ENCODE measurements around the gene ELMO1.
"Not testable (repeated sequence)": the region's sequence is repeated elsewhere in the genome, so short reads cannot be mapped to it uniquely, and the experiment has no call there.

Gene ELMO1

GRCh38 chr7:37149051-37149772 is 299.5 kb downstream of the ELMO1 start:
- DNase-seq (ENCODE audit: low read depth in 1 of 2, low spot score in 1 of 2): no peak

- no peak for DNase-seq (ENCODE audit: low read depth in 1 of 2, low spot score in 1 of 2)
Observed at GRCh38 chr7:37145682-37146081, 303.0 kb downstream of the ELMO1 start.

- no peak for DNase-seq (ENCODE audit: low read depth in 1 of 2, low spot score in 1 of 2)
Observed at GRCh38 chr7:37144423-37144822, 304.2 kb downstream of the ELMO1 start.

GRCh38 chr7:37142958-37143357 is 305.7 kb downstream of the ELMO1 start:
- DNase-seq (ENCODE audit: low read depth in 1 of 2, low spot score in 1 of 2): no peak

- DNase-seq (ENCODE audit: low read depth in 1 of 2, low spot score in 1 of 2): no peak
Observed at GRCh38 chr7:37141742-37142141, 306.9 kb downstream of the ELMO1 start.

- not testable (repeated sequence) for DNase-seq (ENCODE audit: low read depth in 1 of 2, low spot score in 1 of 2)
Observed at GRCh38 chr7:37133902-37134301, 314.8 kb downstream of the ELMO1 start.

- no peak for DNase-seq (ENCODE audit: low read depth in 1 of 2, low spot score in 1 of 2)
Observed at GRCh38 chr7:37131855-37132254, 316.8 kb downstream of the ELMO1 start.

GRCh38 chr7:37129035-37129425 is 319.6 kb downstream of the ELMO1 start:
- DNase-seq (ENCODE audit: low read depth in 1 of 2, low spot score in 1 of 2): no peak

- DNase-seq (ENCODE audit: low read depth in 1 of 2, low spot score in 1 of 2): no peak
Observed at GRCh38 chr7:37128327-37129034, 320.2 kb downstream of the ELMO1 start.

GRCh38 chr7:37119296-37119860 is 329.3 kb downstream of the ELMO1 start:
- DNase-seq (ENCODE audit: low read depth in 1 of 2, low spot score in 1 of 2): no peak

- DNase-seq (ENCODE audit: low read depth in 1 of 2, low spot score in 1 of 2): no peak
Observed at GRCh38 chr7:37118004-37118403, 330.7 kb downstream of the ELMO1 start.

- no peak for DNase-seq (ENCODE audit: low read depth in 1 of 2, low spot score in 1 of 2)
Observed at GRCh38 chr7:37117292-37117691, 331.4 kb downstream of the ELMO1 start.

GRCh38 chr7:37116093-37116701 is 332.5 kb downstream of the ELMO1 start:
- no peak for DNase-seq (ENCODE audit: low read depth in 1 of 2, low spot score in 1 of 2)

- no peak for DNase-seq (ENCODE audit: low read depth in 1 of 2, low spot score in 1 of 2)
Observed at GRCh38 chr7:37113661-37114355, 334.9 kb downstream of the ELMO1 start.

- DNase-seq (ENCODE audit: low read depth in 1 of 2, low spot score in 1 of 2): no peak
Observed at GRCh38 chr7:37112876-37113275, 335.8 kb downstream of the ELMO1 start.

- DNase-seq (ENCODE audit: low read depth in 1 of 2, low spot score in 1 of 2): no peak
Observed at GRCh38 chr7:37112218-37112617, 336.4 kb downstream of the ELMO1 start.

- no peak for DNase-seq (ENCODE audit: low read depth in 1 of 2, low spot score in 1 of 2)
Observed at GRCh38 chr7:37111459-37111858, 337.2 kb downstream of the ELMO1 start.

GRCh38 chr7:37110660-37111424 is 337.8 kb downstream of the ELMO1 start:
- no peak for DNase-seq (ENCODE audit: low read depth in 1 of 2, low spot score in 1 of 2)

- no peak for DNase-seq (ENCODE audit: low read depth in 1 of 2, low spot score in 1 of 2)
Observed at GRCh38 chr7:37109843-37110242, 338.8 kb downstream of the ELMO1 start.

GRCh38 chr7:37109016-37109683 is 339.5 kb downstream of the ELMO1 start:
- no peak for DNase-seq (ENCODE audit: low read depth in 1 of 2, low spot score in 1 of 2)
